AG09319 (cell line): ENCODE results near the gene FYN.

Experiments used
- DNase-seq: peaks from one replicate; pipeline ENCODE4 v3.0.0-alpha.2; 2010; ENCODE audit warnings: low read depth; ENCODE audit errors: extremely low read depth
- CTCF ChIP-seq: IDR thresholded peaks from 2 replicates; pipeline ENCODE4 v1.5.1; 2011; ENCODE audit warnings: low read depth, mild to moderate bottlenecking, inconsistent platforms, low read length, moderate library complexity

FYN gene

GRCh38 chr6:111850295-111850937 is 22.8 kb downstream of the FYN start:
- no peak for TF ChIP-seq CTCF
- no peak for DNase-seq

- no peak for TF ChIP-seq CTCF
- DNase-seq, result no peak
These were observed 24.0 kb downstream of the FYN start for GRCh38 chr6:111849298-111849697.

- no peak for TF ChIP-seq CTCF
- DNase-seq, result no peak
These were observed 24.9 kb downstream of the FYN start for GRCh38 chr6:111848262-111848812.

GRCh38 chr6:111846492-111847409 is 26.5 kb downstream of the FYN start:
- no peak for DNase-seq
- TF ChIP-seq CTCF, result no peak

GRCh38 chr6:111846066-111846465 is 27.2 kb downstream of the FYN start:
- TF ChIP-seq CTCF, result no peak

GRCh38 chr6:111845441-111845871 is 27.8 kb downstream of the FYN start:
- DNase-seq, result no peak
- TF ChIP-seq CTCF, result no peak

More at GRCh38 chr6:111846066-111846465, 27.2 kb downstream of the FYN start:
- DNase-seq, result no peak

- TF ChIP-seq CTCF, result no peak
- DNase-seq, result no peak
These were observed 28.3 kb downstream of the FYN start for GRCh38 chr6:111844921-111845320.
